MV-4-11 (cell line): ENCODE data around the gene ZNF407.

ENCODE experiments used
- DNase-seq: peaks from one replicate; lab custom pipeline; 2025; lab: John Stamatoyannopoulos, UW

ZNF407 gene

DNA sequence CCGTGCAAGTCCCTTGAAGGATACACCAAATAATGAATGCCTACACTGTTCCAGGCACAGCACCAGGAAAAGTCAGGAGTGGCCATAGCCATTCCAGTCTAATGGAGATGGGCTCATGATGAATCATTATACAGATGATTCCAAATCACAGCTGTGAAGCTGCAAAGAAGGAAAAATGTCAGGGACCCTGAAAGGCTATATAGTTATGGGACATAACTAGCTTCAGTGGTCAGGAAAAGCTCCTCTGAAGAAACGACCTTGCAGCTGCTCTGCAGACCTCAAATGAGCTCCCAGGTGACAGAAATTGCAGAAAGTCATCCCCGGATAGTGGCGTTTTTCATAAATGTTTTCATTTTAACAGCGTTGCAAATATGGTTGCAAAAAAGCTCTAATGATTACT is 410.5 kb downstream of the ZNF407 start:
- DNase-seq: no peak

DNA sequence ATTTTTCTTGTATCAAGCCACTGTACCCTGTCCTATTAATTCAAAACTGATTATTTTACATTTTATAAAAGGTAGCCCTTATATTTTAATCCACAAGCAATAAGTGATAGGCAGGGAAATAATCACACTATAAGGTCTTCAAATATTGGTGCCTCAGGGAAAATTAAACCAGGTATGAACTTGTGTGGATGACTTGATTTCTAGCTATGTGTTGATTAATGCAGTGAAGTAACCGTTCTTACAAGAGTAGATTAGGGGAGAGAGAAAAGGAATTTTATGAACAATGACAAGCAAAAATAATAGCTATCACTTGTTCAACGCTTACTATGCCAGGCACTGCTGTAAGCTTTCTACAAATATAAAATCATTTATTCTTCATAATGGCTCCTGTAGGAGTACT is 411.6 kb downstream of the ZNF407 start:
- DNase-seq: no peak

GRCh38 chr18:75009878-75010277 is 412.2 kb downstream of the ZNF407 start:
- no peak for DNase-seq

GRCh38 chr18:75010278-75010677 is 412.6 kb downstream of the ZNF407 start:
- DNase-seq: no peak

DNA sequence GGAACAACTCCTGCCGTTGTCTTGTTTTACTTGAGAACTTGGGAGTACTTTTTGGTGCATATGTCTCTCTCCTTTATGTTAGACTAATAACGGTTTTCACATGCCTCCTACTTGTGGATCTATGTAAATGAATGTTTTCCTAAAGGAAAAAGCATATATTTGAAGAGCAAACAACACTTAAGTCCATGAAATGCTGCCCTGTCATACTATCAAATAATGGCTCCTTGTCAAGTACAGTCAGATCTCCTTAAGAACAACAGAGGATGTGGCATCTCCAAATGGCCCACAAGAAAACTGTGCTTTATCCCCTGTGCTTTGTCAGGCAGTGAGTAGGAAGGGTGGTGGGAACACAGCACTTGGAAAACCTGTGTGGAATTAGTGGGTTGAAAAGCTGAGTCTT is 413.0 kb downstream of the ZNF407 start:
- no peak for DNase-seq

GRCh38 chr18:75016025-75016717 is 418.5 kb downstream of the ZNF407 start:
- no peak for DNase-seq

DNA sequence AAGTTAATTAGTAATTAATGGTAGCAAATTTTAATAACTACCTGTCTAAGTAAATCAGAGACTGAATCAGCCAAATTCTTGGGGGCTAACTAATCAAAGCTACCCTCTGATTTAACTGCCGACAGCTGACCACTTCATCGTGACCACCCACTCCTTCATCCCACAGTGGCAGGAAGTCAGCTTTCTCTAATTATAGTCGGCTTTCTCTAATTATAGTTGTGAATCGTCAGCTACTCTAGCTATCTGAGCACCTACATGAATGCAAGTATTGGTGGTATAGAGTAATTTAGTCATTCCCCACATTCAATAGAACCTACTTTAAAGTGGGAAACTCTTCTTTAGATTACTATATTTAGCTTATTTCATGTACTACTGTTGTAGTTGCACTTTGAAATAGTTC is 425.8 kb downstream of the ZNF407 start:
- no peak for DNase-seq

- no peak for DNase-seq
These were observed 427.2 kb downstream of the ZNF407 start for GRCh38 chr18:75024871-75025270.

DNA sequence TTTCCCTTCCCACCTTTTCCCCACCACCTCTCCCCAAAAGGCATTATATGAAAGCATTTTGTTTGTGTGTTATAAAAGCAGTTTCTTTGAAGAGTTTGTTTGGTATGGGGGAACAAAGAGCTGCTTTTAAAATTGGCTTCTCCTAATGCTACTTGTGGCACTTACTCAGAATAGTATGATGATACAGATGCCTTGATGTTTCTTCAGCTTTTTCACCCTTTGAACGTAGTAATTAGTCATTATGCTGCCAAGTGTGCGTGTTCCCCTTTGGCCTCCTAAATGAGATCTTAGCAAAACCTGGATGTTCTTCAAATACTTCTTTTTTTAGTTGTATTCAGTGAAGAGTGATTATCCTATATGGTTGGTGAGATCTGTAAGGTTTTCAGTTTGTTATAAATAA is 427.9 kb downstream of the ZNF407 start:
- DNase-seq: no peak

DNA sequence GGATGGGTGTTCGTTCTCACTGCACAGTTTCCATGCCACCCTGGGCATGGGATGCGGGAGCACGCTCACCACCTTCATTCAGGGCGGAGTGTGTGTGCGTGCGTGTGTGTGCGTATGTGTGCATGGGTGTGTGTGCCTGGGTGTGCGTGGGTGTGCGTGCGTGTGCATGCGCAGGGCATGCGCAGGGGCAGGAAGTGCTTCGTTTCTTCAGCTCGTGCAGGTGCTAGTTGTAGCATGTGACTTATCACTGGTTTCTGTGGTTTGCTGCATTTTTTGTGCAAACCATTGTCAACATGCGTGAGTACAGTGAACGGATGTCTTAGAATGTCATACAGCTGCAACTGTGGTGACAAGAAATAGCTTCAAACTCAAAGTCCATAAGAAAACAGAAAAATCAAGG is 431.8 kb downstream of the ZNF407 start:
- DNase-seq: no peak

- DNase-seq: no peak
These were observed 434.1 kb downstream of the ZNF407 start for GRCh38 chr18:75031717-75032317.

GRCh38 chr18:75033516-75033915 is 435.8 kb downstream of the ZNF407 start:
- DNase-seq: no peak

DNA sequence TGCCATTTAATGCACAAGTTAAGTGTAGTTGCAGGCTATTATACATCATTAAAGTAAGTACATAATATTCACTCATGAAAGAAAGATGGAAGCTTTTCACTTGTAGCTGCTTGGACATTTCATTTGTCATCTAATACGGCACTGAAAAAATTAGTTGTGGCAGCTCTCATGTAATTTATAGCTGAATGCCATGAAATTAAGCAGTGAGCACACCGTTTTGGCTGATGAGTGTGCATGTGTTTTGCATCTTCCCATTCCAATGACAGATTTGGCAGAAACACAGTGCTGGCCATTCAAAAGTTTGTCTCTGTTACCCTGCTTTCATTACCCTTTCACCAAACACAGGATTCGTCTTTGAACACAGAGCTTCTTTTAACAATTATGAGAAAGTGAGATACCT is 437.3 kb downstream of the ZNF407 start:
- no peak for DNase-seq

DNA sequence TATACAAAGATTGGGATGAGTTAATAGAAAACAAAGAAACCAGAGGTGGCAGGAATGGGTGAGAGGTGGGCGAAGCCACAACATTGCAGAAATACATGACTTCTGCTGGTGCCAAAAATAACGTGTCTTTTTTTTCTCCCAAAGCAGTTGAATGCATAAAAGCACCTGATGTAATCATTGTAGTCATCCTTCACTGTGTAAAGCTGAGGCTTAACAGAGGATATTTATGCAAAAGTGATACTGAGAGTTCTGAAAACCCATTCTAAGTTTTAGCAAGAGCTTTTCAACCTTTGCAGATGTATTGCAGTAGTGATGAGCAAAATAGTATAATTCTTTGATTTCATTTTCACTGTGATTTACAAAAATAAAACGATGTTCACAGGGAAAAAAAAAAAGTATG is 438.3 kb downstream of the ZNF407 start:
- DNase-seq: no peak

GRCh38 chr18:75036917-75037688 is 439.4 kb downstream of the ZNF407 start:
- no peak for DNase-seq

DNA sequence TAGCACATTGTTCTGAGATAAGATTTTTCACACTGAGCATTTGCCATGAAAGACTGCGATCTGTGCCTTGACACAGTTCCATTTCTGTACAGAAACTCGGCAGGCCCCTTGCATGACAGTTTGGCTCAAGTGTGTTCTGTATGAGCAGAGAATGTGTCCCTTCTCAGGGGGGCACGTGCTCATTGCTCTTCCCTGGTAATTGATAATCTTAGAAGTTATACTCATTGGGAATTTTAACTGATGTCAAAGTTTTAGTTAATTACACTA is 440.0 kb downstream of the ZNF407 start:
- DNase-seq: no peak

- DNase-seq: no peak
These were observed 443.9 kb downstream of the ZNF407 start for GRCh38 chr18:75041586-75041985.

DNA sequence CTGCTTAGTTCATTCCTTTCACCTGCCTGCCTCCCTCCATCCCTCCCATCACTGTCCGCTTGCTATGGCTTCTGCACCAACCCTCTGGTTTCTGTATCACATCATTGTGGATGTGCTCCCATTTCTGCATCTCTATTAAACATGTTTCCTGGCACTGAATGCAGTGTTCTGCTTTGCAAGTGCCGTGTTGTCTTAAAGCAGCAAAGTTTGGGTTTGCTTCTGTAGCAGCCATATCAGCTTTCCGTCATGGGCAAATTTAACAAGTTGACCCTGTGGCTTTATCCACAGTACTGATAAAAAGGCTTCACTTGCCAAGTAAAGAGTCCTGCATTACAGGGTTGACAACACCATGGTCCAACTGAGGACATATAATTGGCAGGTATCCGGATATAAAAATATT is 445.8 kb downstream of the ZNF407 start:
- no peak for DNase-seq

- DNase-seq: no peak
These were observed 446.6 kb downstream of the ZNF407 start for GRCh38 chr18:75044296-75044695.

- DNase-seq: no peak
These were observed 447.1 kb downstream of the ZNF407 start for GRCh38 chr18:75044791-75045190.

DNA sequence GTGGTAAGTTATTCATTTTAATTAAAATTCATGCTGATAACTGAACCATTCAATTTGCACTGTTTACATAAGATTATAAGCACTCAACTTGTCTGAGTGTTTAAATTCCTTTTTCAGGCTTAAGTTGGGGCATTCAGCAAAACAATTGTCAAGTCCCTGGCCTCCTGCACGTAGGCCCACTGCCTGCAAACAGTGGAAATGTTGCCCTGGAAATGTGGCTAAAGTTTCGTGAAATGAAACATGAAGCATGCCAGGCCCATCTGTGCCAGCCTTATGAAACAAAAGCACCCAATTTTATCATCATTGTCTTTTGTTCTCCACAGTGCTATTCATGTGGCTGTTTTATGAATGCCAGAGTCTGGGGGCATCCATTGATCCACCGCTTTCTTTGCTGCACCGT is 447.6 kb downstream of the ZNF407 start:
- no peak for DNase-seq

DNA sequence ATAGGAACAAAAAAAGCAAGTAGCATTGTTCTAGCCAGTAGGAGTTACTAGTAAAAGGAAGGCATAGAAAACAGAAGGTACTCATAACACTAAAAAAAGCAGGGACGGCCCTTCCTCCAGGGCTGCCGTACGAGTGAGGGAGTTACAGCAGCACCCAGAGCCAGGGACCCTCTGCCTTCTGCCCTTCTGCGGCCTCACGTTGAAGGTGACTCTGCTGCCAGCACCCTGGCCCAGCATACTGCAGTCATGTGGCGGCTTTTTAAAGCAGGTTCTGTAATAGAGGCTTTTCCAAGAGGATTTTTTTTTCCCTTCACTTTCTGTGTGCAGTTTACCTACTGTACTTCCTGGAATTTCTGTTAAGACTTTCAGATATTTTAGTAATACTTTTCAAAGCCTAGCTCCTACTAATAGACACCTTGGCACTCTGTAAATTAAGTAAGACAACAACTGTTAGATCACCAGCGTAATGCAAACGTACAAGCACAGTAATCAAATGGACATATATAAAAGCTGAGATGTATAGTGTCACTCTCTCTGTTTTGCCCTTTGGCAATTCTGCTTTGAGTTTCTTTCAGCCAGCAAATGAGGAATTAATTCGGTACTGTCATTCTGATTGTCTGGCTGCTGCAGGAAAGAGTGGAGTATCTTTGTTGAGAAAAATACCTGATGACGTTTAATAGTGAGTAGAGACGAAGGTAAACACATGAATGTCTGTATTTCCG is 449.7 kb downstream of the ZNF407 start:
- DNase-seq: no peak
